Type B pancreatic cell (in vitro differentiated cells): ENCODE results near the gene AP2A1. TPM values are rescaled to one million over a fixed set of nuclear protein-coding genes. Genes with fewer than 3 reads are reported as not detected.

Experiments
- DNase-seq: peaks from one replicate; pipeline ENCODE4 v3.0.0; 2021; ENCODE audit warnings: mixed read lengths; ENCODE audit not compliant: unreplicated experiment; ENCODE audit errors: extremely low spot score
- H3K27ac Mint-ChIP-seq: 2 replicates; pipeline ENCODE4 v1.8.0; 2021; ENCODE audit warnings: mild to moderate bottlenecking, mixed read lengths
- H3K27me3 Mint-ChIP-seq: 2 replicates; pipeline ENCODE4 v1.8.0; 2021; ENCODE audit warnings: mixed read lengths
- H3K36me3 Mint-ChIP-seq: 2 replicates; pipeline ENCODE4 v1.8.0; 2021; ENCODE audit warnings: mixed read lengths
- H3K4me1 Mint-ChIP-seq: one replicate; pipeline ENCODE4 v1.8.0; 2021; ENCODE audit warnings: mixed read lengths; ENCODE audit not compliant: unreplicated experiment
- H3K4me3 Mint-ChIP-seq: 2 replicates; pipeline ENCODE4 v1.8.0; 2021; ENCODE audit warnings: mild to moderate bottlenecking, mixed read lengths
- H3K9me3 Mint-ChIP-seq: 2 replicates; pipeline ENCODE4 v1.8.0; 2021; ENCODE audit warnings: mixed read lengths
- total RNA-seq: library from RNA; stranded (reverse); gene quantifications from 2 replicates; pipeline ENCODE4 v1.2.1, GENCODE V29; 2021; ENCODE audit warnings: low replicate concordance
- TF ChIP-seq, protein P1 (sequence below): fragments of 200-600 bp; sonication (generic); conservative IDR thresholded peaks from 2 replicates; pipeline ENCODE4 v1.5.0; 2021; ENCODE audit warnings: antibody characterized with exemption, mild to moderate bottlenecking

The AP2A1 gene
- total RNA-seq, 1 donor from 2014 or later, result 82.9 TPM

DNA sequence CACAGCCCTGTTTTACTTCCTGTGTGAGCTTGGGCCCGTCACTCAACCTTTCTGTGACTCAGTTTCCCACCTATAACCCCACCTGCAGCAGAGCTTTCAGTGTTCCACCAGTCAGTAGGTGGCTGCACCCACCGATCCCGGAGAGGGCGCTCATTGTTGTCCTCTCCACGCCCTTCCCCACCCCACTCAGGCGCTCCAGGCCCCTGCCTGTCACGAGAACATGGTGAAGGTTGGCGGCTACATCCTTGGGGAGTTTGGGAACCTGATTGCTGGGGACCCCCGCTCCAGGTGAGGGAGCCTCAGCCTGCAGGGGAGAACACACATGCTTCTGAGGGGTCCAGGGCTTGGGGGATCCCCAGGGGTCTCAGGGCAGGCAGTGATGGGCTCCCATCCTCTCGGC, 34.0 kb downstream of the AP2A1 start:
- Mint-ChIP-seq H3K9me3 (no peaks in the 10 kb centered on the region), H3K27me3 (no peaks in the 10 kb centered on the region), H3K27ac (no peak overlapping the region), H3K4me3 (no peak overlapping the region), H3K4me1 (peaks cover 4% of the 10 kb centered on the region), H3K36me3 (peaks cover 5% of the 10 kb centered on the region)
- DNase-seq, result no peak
- TF ChIP-seq, protein P1, sequence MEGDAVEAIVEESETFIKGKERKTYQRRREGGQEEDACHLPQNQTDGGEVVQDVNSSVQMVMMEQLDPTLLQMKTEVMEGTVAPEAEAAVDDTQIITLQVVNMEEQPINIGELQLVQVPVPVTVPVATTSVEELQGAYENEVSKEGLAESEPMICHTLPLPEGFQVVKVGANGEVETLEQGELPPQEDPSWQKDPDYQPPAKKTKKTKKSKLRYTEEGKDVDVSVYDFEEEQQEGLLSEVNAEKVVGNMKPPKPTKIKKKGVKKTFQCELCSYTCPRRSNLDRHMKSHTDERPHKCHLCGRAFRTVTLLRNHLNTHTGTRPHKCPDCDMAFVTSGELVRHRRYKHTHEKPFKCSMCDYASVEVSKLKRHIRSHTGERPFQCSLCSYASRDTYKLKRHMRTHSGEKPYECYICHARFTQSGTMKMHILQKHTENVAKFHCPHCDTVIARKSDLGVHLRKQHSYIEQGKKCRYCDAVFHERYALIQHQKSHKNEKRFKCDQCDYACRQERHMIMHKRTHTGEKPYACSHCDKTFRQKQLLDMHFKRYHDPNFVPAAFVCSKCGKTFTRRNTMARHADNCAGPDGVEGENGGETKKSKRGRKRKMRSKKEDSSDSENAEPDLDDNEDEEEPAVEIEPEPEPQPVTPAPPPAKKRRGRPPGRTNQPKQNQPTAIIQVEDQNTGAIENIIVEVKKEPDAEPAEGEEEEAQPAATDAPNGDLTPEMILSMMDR, result no peak

DNA sequence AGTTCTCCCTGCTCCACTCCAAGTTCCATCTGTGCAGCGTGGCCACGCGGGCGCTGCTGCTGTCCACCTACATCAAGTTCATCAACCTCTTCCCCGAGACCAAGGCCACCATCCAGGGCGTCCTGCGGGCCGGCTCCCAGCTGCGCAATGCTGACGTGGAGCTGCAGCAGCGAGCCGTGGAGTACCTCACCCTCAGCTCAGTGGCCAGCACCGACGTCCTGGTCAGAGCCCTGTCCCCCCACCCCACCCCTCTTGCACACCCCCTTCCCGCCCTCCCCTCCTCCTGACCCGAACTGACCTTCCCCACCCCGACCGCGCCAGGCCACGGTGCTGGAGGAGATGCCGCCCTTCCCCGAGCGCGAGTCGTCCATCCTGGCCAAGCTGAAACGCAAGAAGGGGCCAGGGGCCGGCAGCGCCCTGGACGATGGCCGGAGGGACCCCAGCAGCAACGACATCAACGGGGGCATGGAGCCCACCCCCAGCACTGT, 34.6 kb downstream of the AP2A1 start:
- Mint-ChIP-seq H3K4me3 (no peak overlapping the region), H3K4me1 (peaks cover 8% of the 10 kb centered on the region), H3K9me3 (no peaks in the 10 kb centered on the region), H3K27ac (no peak overlapping the region), H3K36me3 (peaks cover 9% of the 10 kb centered on the region), H3K27me3 (no peaks in the 10 kb centered on the region)
- TF ChIP-seq, protein P1, result no peak
- DNase-seq, result no peak

DNA sequence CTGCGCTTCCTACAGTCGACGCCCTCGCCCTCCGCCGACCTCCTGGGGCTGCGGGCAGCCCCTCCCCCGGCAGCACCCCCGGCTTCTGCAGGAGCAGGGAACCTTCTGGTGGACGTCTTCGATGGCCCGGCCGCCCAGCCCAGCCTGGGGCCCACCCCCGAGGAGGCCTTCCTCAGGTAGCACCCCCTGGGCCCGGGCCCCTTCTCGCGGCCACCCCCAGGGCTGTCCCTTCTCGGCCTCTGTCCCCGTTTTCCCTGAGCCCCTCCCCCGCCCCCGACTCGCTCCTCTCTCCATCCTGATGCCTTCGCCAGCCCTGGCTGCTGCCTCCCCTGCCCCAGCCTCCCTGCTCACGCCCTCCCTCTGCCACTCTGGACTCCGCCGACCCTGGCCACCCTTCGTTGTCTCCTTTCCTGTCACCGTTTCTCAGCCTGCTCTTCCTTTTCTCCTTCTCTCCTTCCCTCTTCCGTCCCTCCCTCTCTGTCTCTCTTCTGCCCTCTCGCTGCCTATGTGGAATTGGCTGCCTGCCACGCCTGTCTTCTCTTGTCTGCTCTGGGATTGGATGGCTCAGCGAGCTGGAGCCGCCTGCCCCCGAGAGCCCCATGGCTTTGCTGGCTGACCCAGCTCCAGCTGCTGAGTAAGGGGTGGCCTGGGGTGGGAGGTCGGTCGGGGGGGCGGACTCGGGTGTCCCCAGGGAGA, 35.3 kb downstream of the AP2A1 start:
- Mint-ChIP-seq H3K27ac (no peak overlapping the region), H3K36me3 (peaks cover 6% of the 10 kb centered on the region), H3K4me3 (peak overlapping the region; percentile 67), H3K9me3 (no peaks in the 10 kb centered on the region), H3K4me1 (peaks cover 9% of the 10 kb centered on the region), H3K27me3 (no peaks in the 10 kb centered on the region)
- TF ChIP-seq, protein P1, result peak; percentile 23
- DNase-seq, result no peak

DNA sequence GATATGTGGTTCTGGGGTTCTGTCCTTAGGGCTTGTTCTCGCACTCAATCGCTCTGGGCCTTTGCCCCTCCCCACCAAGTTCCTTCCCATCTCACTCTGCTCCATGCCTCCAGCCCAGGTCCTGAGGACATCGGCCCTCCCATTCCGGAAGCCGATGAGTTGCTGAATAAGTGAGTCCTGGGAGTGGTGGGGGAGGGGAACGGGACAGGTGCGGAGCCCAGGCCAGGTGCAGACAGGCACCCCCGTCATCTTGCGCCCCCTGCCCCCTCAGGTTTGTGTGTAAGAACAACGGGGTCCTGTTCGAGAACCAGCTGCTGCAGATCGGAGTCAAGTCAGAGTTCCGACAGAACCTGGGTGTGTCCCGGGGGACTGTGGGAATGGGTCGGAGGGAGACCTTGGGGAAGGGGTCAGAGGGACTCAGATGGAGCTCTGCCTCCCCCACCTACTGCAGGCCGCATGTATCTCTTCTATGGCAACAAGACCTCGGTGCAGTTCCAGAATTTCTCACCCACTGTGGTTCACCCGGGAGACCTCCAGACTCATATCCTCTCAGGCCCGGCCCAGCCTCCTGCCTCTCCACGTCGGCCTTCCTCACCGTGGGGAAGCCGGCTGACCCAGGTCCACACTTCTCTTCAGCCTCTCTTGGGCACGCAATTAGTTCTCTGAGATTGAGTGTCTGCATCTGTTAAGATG, 36.2 kb downstream of the AP2A1 start:
- peaks cover 9% of the 10 kb centered on the region for H3K4me1 Mint-ChIP-seq
- no peaks in the 10 kb centered on the region for H3K9me3 Mint-ChIP-seq
- peaks cover 6% of the 10 kb centered on the region for H3K36me3 Mint-ChIP-seq
- H3K4me3 Mint-ChIP-seq, result no peak overlapping the region
- TF ChIP-seq, protein P1, result no peak
- no peak for DNase-seq
- no peak overlapping the region for H3K27ac Mint-ChIP-seq
- H3K27me3 Mint-ChIP-seq, result no peaks in the 10 kb centered on the region

DNA sequence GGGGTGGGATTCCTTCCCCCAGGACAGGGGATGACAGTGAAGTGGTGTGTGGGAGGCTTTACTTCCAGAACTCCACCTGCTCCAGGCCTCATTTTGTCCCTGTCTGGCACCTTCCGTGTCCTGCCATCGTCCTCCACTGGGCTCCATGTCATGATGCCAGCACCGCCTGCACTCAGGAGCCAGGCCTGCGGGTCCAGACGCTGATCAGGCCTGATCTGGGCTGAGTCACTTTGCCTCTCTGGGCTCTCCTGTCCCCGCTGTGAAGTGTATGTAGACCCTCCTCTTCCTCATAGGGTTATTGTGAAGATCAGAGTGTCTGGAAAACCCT, 36.7 kb downstream of the AP2A1 start:
- H3K27me3 Mint-ChIP-seq, result no peaks in the 10 kb centered on the region
- no peaks in the 10 kb centered on the region for H3K9me3 Mint-ChIP-seq
- peaks cover 9% of the 10 kb centered on the region for H3K4me1 Mint-ChIP-seq
- H3K4me3 Mint-ChIP-seq, result no peak overlapping the region
- DNase-seq, result no peak
- TF ChIP-seq, protein P1, result no peak
- no peak overlapping the region for H3K27ac Mint-ChIP-seq
- H3K36me3 Mint-ChIP-seq, result peaks cover 6% of the 10 kb centered on the region
